HG03575 (cell line): ENCODE data around the gene CST3.
"Not testable (repeated sequence)": the region's sequence is repeated elsewhere in the genome, so short reads cannot be mapped to it uniquely, and the experiment has no call there.

ENCODE experiments used
- ATAC-seq: cut with Tn5 transposase; IDR thresholded peaks from one replicate; pipeline ENCODE4 v1.9.1; 2021; ENCODE audit not compliant: unreplicated experiment, insufficient number of reproducible peaks, low FRiP score; ENCODE audit errors: extremely low read depth

CST3 gene

GRCh38 chr20:23631981-23632710 lies 5.6 kb downstream of the CST3 start:
- no peak for ATAC-seq

DNA sequence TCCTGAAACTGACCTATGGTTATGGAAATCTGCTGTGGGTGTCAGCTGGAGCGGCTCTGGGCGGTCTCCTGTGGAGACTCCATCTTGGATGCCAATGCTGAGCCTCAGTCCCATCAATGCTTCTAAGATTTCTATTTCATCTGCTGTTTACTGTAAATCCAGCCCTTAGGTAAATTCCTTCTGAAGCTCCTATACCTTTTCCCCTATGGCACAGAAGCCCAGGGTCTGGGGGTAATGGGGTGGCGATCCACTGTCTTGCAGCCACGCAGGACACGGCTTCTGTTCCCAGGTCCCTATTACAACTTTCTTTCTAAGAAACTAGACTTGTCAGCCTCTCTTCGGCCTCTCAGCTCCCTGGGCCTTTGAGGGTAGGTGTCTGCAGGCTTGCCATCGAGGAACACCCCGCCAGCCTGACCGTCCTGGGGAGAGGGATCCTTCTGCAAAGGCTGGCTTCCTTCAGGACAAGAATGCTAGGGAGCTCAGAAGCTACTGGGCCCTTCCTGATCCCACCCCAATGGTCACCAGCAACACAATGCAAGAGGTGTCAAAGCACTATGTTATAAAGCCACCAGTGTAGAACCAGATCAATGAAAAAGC lies 6.4 kb downstream of the CST3 start:
- ATAC-seq, result no peak

- ATAC-seq, result no peak
Measured at GRCh38 chr20:23630392-23630849, 7.3 kb downstream of the CST3 start.

- ATAC-seq, result no peak
Measured at GRCh38 chr20:23629542-23630391, 8.0 kb downstream of the CST3 start.

- ATAC-seq, result no peak
Measured at GRCh38 chr20:23629017-23629541, 8.7 kb downstream of the CST3 start.

- no peak for ATAC-seq
Measured at GRCh38 chr20:23628402-23629016, 9.2 kb downstream of the CST3 start.

DNA sequence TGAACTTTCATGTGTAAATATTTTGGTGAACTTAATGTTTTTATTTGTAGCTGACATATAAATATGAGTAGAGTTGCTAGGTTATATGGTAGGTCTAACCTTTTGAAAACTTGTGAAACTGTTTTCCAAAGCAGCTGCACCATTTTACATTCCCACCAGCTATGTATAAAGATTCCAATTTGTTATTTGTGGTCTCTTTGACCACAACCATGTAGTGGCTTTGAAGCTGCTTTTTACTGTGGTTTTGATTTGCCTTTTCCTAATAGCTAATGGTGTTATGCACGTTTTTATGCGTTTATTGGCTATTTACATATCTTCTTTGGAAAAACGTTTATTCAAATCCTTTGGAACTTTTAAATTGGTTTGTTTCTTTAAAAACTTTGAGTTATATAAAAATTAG lies 10.3 kb downstream of the CST3 start:
- ATAC-seq, result no peak

DNA sequence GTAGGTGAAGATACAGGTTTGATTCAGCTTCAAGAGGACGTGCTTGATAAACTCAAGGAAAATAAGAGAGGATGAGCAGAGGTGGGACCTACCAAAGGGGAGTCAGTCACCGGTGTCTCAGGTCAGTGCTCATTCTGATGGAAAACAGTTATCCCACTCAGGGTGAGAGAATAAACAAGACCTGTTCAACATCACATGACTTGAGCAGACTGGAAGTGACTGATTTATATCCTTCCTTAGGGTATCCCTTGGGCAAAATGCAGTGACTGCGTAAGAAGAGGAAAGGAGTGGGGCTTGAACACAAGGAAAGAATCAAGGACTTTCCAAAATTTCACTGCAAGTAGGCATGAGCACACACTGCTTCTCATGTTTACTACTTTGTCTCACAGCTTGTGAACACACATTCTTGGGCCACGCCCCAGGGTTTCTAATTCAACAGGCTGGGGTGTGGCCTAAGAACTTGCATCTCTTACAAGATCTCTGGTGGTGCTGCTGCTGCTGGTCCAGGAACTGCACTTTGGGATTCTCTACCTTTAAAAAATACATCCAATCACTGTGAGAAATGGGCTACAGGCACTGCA lies 11.6 kb downstream of the CST3 start:
- no peak for ATAC-seq

GRCh38 chr20:23625236-23625964 lies 12.4 kb downstream of the CST3 start:
- no peak for ATAC-seq

GRCh38 chr20:23624324-23624691 lies 13.4 kb downstream of the CST3 start:
- ATAC-seq, result no peak

- ATAC-seq, result no peak
Measured at GRCh38 chr20:23623666-23624323, 14.0 kb downstream of the CST3 start.

DNA sequence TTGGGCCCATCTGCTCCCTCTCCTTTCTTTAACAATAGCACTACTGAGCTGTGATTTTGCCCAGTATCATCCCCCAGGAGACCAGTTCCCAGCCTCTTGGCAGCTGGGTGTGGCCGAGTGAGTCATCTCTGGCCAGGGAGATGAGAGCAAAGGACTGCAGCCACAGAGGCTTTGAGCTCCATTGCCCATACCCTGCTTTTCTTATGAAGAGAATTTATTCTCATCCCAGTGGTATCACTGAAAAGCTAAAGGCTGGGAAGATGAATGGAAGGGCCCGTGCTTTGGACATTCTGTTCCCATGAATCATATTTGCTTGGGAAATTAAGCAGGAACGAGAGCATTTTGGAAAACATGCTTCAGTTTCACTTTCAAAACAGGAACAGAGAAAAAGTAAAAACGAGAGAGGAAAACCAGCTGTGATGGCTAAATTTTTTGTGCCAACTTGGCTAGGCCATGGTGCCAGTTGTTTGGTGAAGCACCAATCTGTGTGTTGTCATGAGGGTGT lies 14.9 kb downstream of the CST3 start:
- ATAC-seq, result no peak

DNA sequence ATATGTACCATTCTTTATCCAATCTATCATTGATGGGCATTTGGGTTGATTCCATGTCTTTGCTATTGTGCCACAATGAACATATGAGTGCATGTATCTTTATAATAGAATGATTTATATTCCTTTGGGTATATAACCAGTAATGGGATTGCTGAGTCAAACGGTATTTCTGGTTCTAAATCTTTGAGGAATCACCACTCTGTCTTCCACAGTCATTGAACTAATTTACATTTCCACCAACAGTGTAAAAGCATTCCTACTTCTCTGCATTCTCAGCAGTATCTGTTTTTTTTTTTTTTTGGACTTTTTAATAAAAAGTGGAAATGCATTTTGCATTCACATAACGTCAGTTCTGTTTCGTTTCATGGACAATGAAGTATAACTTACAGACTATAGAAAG lies 15.4 kb downstream of the CST3 start:
- ATAC-seq, result not testable (repeated sequence)

DNA sequence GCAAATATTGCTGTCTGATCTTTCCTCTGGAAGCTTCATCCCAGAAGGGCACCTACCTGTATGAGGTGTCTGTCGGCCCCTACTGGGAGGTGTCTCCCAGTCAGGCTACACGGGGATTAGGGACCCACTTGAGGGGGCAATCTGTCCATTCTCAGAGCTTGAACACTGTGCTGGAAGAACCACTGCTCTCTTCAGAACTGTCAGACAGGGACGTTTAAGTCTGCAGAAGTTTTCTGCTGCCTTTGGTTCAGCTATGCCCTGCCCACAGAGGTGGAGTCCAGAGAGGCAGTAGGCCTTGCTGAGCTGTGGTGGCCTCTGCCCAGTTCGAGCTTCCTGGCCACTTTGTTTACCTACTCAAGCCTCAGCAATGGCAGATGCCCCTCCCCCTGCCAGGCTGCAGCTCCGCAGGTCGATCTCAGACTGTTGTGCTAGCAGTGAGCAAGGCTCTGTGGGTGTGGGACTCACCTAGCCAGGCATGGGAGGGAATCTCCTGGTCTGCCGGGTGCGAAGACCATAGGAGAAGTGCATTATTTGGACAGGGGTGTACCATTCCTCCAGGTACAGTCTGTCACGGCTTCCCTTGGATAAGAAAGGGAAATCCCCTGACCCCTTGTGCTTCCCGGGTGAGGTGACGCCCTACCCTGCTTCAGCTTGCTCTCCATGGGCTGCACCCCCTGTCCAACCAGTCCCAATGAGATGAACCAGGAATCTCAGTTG lies 16.9 kb downstream of the CST3 start:
- ATAC-seq, result not testable (repeated sequence)

- ATAC-seq, result no peak
Measured at GRCh38 chr20:23614163-23614562, 23.6 kb downstream of the CST3 start.

GRCh38 chr20:23613676-23614075 lies 24.1 kb downstream of the CST3 start:
- no peak for ATAC-seq

GRCh38 chr20:23612396-23612795 lies 25.4 kb downstream of the CST3 start:
- no peak for ATAC-seq
